ENCODE data around the gene TMEM176B.

The TMEM176B gene

GRCh38 chr7:150751702-150752101 lies 48.5 kb downstream of the TMEM176B start:
- no peak for DNase-seq (ENCODE audit: low spot score)

GRCh38 chr7:150748376-150748775 lies 51.8 kb downstream of the TMEM176B start:
- no peak for DNase-seq (ENCODE audit: low spot score)

GRCh38 chr7:150746921-150747320 lies 53.2 kb downstream of the TMEM176B start:
- DNase-seq (ENCODE audit: low spot score), result no peak

DNA sequence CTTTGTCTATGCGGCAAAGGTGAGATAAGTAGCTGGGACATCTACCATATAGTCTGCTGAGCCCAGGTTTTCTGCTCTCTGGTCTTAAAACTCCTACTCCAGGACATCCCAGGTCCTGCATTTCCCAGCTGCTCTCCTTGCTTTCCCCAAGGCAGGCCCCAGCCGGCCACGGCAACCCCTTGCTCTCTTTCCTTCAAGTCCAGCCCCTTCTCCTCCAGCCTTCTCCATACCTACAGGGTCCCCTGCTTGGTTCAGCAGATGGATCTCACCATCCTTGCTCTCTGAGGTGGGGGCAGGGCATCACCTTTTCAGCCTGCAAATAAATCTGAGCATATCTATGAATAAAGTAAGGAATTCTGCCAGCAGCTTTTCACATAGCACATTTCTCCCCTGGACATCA lies 54.3 kb downstream of the TMEM176B start:
- DNase-seq (ENCODE audit: low spot score), result no peak

DNA sequence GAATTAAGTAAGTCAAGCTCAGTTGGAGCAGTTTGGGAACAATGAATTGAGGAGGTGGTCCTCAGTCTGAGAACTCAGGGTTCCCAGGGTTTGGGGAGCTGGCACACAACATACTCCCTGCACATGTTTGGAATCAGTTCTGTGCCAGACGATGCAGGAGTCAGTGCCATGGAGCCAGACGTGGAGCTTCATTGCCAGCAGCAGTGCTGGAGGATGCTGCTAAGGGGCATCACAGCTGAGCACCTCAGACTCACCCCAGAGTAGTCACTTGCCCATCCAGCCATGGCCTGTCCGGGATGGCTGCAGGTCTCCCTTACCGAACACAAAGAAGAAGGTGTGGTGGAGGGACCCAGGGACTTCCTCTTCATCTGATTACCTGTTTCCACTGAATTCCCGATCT lies 55.1 kb downstream of the TMEM176B start:
- DNase-seq (ENCODE audit: low spot score), result no peak

GRCh38 chr7:150744041-150744656 lies 56.0 kb downstream of the TMEM176B start:
- DNase-seq (ENCODE audit: low spot score), result no peak

GRCh38 chr7:150742286-150742968 lies 57.7 kb downstream of the TMEM176B start:
- no peak for DNase-seq (ENCODE audit: low spot score)
